PC-9 (cell line): Measurements from ENCODE around the gene FUT6. TPM values are rescaled to one million over a fixed set of nuclear protein-coding genes. Genes with fewer than 3 reads are reported as not detected.
A peak's percentile ranks its signal among the peaks of the same experiment; 100 is the strongest.

Source experiments
- BruUV-seq: library from RNA; stranded (reverse); fragments of 400-500 nt; replicated peaks from 2 replicates; lab custom pipeline; 2021; lab: Mats Ljungman, UMichigan
- CTCF ChIA-PET: fragments of 300-600 bp; sonication (Branson Sonifier 250); formaldehyde crosslinking; loops from one replicate; lab custom pipeline; 2022; ENCODE audit warnings: antibody characterized with exemption; lab: Charles Lee
- POLR2A ChIA-PET: fragments of 300-600 bp; sonication (Branson Sonifier 250); formaldehyde crosslinking; loops from one replicate; lab custom pipeline; 2022; ENCODE audit warnings: antibody characterized with exemption; ENCODE audit not compliant: unreplicated experiment; lab: Charles Lee
- DNase-seq, 2 experiments: peaks; one replicate each; pipeline versions ENCODE4 v3.0.0 to v3.0.0-alpha.2; 2015 to 2022; ENCODE audit warnings: mixed read lengths in 1 of 2
- H2AFZ ChIP-seq: fragments of 200-600 bp; sonication (generic); 2 replicates; pipeline ENCODE4 v1.8.1; 2017; ENCODE audit warnings: antibody characterized with exemption
- H3F3A ChIP-seq: fragments of 200-600 bp; sonication (generic); 2 replicates; pipeline ENCODE4 v1.8.1; 2017; ENCODE audit warnings: antibody characterized with exemption, mild to moderate bottlenecking, low read depth; ENCODE audit not compliant: insufficient read depth
- H3K27ac ChIP-seq: fragments of 200-600 bp; sonication (generic); 2 replicates; pipeline ENCODE4 v1.6.1; 2016; ENCODE audit warnings: mixed run types
- H3K27me3 ChIP-seq: fragments of 200-600 bp; sonication (generic); 2 replicates; pipeline ENCODE4 v1.6.1; 2016; ENCODE audit warnings: low read depth, mixed run types; ENCODE audit not compliant: insufficient read depth
- H3K36me3 ChIP-seq: fragments of 200-600 bp; sonication (generic); 2 replicates; pipeline ENCODE4 v1.6.1; 2016; ENCODE audit warnings: low read depth, mixed run types
- H3K4me1 ChIP-seq: fragments of 200-600 bp; sonication (generic); replicated peaks from 2 replicates; pipeline ENCODE4 v1.6.1; 2016; ENCODE audit warnings: mixed run types; ENCODE audit not compliant: insufficient read depth
- H3K4me2 ChIP-seq: fragments of 200-600 bp; sonication (generic); 2 replicates; pipeline ENCODE4 v1.6.1; 2017; ENCODE audit warnings: mixed run types
- H3K4me3 ChIP-seq: fragments of 200-600 bp; sonication (generic); 2 replicates; pipeline ENCODE4 v1.6.1; 2016; ENCODE audit warnings: mixed run types
- H3K79me2 ChIP-seq: fragments of 200-600 bp; sonication (generic); 2 replicates; pipeline ENCODE4 v1.6.1; 2017; ENCODE audit warnings: low read depth, mixed run types
- H3K9me2 ChIP-seq: fragments of 200-600 bp; sonication (generic); 2 replicates; pipeline ENCODE4 v1.8.1; 2017; ENCODE audit warnings: mild to moderate bottlenecking; ENCODE audit not compliant: insufficient read depth
- H3K9me3 ChIP-seq: fragments of 200-600 bp; sonication (generic); 2 replicates; pipeline ENCODE4 v1.8.1; 2016; ENCODE audit warnings: low read depth; ENCODE audit not compliant: insufficient read depth
- H4K20me1 ChIP-seq: fragments of 200-600 bp; sonication (generic); 2 replicates; pipeline ENCODE4 v1.8.1; 2017; ENCODE audit not compliant: insufficient read depth
- EZH2 ChIP-seq: fragments of 200-600 bp; sonication (generic); IDR thresholded peaks from 2 replicates; pipeline ENCODE4 v1.8.0; 2017; ENCODE audit warnings: antibody characterized with exemption, low read depth
- intact Hi-C: fragments of 100-400 bp; cut with micrococcal nuclease; formaldehyde crosslinking; loops from one replicate; pipeline ENCODE4 v1.10.0; 2022; ENCODE audit not compliant: unreplicated experiment
- total RNA-seq: library from RNA; stranded (reverse); gene quantifications from 2 replicates; pipeline ENCODE4 v1.2.3, GENCODE V29; 2021
- TF ChIP-seq, protein P1 (sequence below): fragments of 200-600 bp; sonication (generic); conservative IDR thresholded peaks from 2 replicates; pipeline ENCODE4 v1.6.1; 2017; ENCODE audit warnings: mixed run types, antibody characterized with exemption, mild to moderate bottlenecking, moderate library complexity

The FUT6 gene
- total RNA-seq, 1 experiment from 2014 or later = 0.55 TPM

DNA sequence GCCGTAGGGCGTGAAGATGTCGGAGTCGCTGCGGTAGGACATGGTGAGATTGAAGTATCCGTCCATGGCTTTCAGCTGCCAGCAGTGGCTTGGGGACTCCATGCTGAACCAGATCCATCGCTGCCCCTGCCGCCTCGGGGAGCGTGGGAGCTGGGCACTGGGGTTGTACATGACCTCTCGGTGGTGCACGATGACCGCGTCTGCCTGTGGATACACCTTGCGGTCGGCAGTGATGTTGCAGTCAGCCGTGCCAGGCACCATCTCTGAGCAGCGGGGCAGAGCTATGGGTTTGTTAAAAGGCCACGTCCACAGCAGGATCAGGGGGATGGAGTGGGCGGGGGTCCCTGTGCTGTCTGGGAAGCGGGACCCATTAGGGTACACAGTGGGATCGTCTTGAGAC lies 7.4 kb downstream of the FUT6 start:
- intact Hi-C loops = no loop called here
- H3K9me2 ChIP-seq = no peaks in the 10 kb centered on the region
- no peak for DNase-seq
- TF ChIP-seq, protein P1, sequence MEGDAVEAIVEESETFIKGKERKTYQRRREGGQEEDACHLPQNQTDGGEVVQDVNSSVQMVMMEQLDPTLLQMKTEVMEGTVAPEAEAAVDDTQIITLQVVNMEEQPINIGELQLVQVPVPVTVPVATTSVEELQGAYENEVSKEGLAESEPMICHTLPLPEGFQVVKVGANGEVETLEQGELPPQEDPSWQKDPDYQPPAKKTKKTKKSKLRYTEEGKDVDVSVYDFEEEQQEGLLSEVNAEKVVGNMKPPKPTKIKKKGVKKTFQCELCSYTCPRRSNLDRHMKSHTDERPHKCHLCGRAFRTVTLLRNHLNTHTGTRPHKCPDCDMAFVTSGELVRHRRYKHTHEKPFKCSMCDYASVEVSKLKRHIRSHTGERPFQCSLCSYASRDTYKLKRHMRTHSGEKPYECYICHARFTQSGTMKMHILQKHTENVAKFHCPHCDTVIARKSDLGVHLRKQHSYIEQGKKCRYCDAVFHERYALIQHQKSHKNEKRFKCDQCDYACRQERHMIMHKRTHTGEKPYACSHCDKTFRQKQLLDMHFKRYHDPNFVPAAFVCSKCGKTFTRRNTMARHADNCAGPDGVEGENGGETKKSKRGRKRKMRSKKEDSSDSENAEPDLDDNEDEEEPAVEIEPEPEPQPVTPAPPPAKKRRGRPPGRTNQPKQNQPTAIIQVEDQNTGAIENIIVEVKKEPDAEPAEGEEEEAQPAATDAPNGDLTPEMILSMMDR = no peak
- no peak for TF ChIP-seq EZH2
- no peak overlapping the region for H3K4me2 ChIP-seq
- H3K79me2 ChIP-seq = no peaks in the 10 kb centered on the region
- H3F3A ChIP-seq = peaks cover 9% of the 10 kb centered on the region; the same call in 1 of the 2 replicates
- no peaks in the 10 kb centered on the region for H3K36me3 ChIP-seq
- no peak overlapping the region for H3K27ac ChIP-seq
- no peak overlapping the region for H2AFZ ChIP-seq
- CTCF ChIA-PET = no interaction called here
- H3K4me1 ChIP-seq = 0 out of 2 replicates have a peak, but pooled peaks cover under 1% of the 10 kb centered on the region
- POLR2A ChIA-PET = no interaction called here
- no peaks in the 10 kb centered on the region for H3K27me3 ChIP-seq
- no peaks in the 10 kb centered on the region for H3K9me3 ChIP-seq
- no TSS peak for BruUV-seq
- H3K4me3 ChIP-seq = no peak overlapping the region
- no peaks in the 10 kb centered on the region for H4K20me1 ChIP-seq

DNA sequence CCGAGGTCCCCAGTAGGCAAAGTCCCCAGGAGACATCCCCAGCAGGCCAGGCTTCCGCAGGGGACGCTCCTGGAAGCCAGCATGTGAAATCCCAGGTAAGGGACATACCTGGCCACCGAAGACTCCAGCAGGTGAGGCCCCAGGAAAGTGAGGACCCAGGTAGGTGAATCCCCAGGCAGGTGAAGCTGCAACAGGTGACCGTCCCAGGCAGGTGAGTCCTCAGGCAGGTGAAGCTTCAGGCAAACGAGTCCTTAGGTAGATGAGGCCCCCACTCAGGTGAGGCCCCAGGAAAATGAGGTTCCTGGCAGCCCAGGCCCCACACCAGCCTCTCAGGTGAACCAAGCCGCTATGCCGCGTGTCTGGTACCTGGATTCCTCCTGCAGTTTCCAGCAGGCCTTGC lies 8.3 kb downstream of the FUT6 start:
- Histone ChIP-seq H3F3A (peaks cover 15% of the 10 kb centered on the region; the same call in 1 of the 2 replicates), H3K36me3 (no peaks in the 10 kb centered on the region), H3K4me3 (no peak overlapping the region), H4K20me1 (no peaks in the 10 kb centered on the region), H3K9me2 (no peaks in the 10 kb centered on the region), H3K27ac (no peak overlapping the region), H3K4me1 (0 out of 2 replicates have a peak, but pooled peaks cover 8% of the 10 kb centered on the region), H3K9me3 (no peaks in the 10 kb centered on the region), H2AFZ (no peak overlapping the region), H3K27me3 (no peaks in the 10 kb centered on the region), H3K4me2 (no peak overlapping the region), H3K79me2 (no peaks in the 10 kb centered on the region)
- no TSS peak for BruUV-seq
- TF ChIP-seq, protein P1 = no peak
- TF ChIP-seq EZH2 = no peak
- intact Hi-C loops = no loop called here
- no peak for DNase-seq
- ChIA-PET CTCF (interaction anchor here (0.7 kb wide), 1 partner anchor 43 kb away, joined by 9 read pairs; no protein-coding TSS in a partner anchor), POLR2A (no interaction called here)

- ChIA-PET CTCF (no interaction called here), POLR2A (interaction anchor here (0.6 kb wide), 1 partner anchor 20 kb away, joined by 4 read pairs; no protein-coding TSS in a partner anchor)
- Histone ChIP-seq H4K20me1 (no peaks in the 10 kb centered on the region), H3K27ac (no peak overlapping the region), H3K27me3 (no peaks in the 10 kb centered on the region), H2AFZ (no peak overlapping the region), H3F3A (peaks cover 17% of the 10 kb centered on the region; the same call in 1 of the 2 replicates), H3K79me2 (no peaks in the 10 kb centered on the region), H3K4me3 (peak overlapping the region; percentile 85; the same call in 1 of the 2 replicates), H3K9me3 (no peaks in the 10 kb centered on the region), H3K4me2 (peak overlapping the region; percentile 81), H3K36me3 (no peaks in the 10 kb centered on the region), H3K4me1 (0 out of 2 replicates have a peak, but pooled peaks cover 9% of the 10 kb centered on the region), H3K9me2 (no peaks in the 10 kb centered on the region)
- intact Hi-C loops = no loop called here
- no TSS peak for BruUV-seq
- no peak for TF ChIP-seq EZH2
- TF ChIP-seq, protein P1 = no peak
- DNase-seq = no peak
Measured at GRCh38 chr19:5829567-5830310, 9.8 kb downstream of the FUT6 start.
